Measurements from ENCODE around the gene PHF12. TPM values are rescaled to one million over a fixed set of nuclear protein-coding genes. Genes with fewer than 3 reads are reported as not detected.

Gene PHF12
- total RNA-seq, 1 experiment from 2014 or later = 79.1 TPM

DNA sequence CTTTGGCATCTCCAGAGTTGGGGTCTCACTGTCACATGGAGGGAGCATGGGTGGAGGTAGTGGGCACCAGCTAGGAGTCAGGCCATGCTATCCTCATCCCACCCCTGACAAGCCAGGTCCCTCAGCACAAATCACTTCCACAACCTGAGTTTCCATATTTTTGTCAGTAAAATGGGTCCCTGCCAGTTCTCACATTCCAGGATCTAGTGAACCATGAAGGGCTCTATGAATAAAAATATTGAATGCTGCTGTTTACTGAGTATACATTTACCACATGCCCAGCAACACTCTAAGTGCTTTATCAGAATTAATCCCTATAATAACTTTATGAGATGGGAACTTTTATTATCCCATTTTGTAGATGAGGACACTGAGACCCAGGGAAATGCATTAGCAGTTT, 37.7 kb upstream of the PHF12 start:
- in situ Hi-C loops (cut with HindIII; ENCODE audit: low pct_unique_long_range_greater_than_20kb, low sequenced_read_pairs) (no loop called here), intact Hi-C loops (cut with micrococcal nuclease; ENCODE audit: unreplicated experiment) (no loop called here)
- Histone ChIP-seq H3K36me3 (ENCODE audit: control insufficient read depth, insufficient read depth, low read length) (no peaks in the 10 kb centered on the region), H3K27me3 (ENCODE audit: control insufficient read depth, insufficient read depth, low read length) (no peaks in the 10 kb centered on the region), H3K27ac (ENCODE audit: low read length) (no peak overlapping the region), H3K4me1 (ENCODE audit: control insufficient read depth, insufficient read depth, low read length) (no peaks in the 10 kb centered on the region), H3K4me3 (ENCODE audit: low read depth in 2 of 2, low read length in 2 of 2) (no peak overlapping the region), H3K9me3 (ENCODE audit: control insufficient read depth, insufficient read depth, low read depth, low read length) (no peaks in the 10 kb centered on the region)
- ATAC-seq = no peak
- no peak for DNase-seq (ENCODE audit: low read depth, low spot score)
- TF ChIP-seq, protein P1, sequence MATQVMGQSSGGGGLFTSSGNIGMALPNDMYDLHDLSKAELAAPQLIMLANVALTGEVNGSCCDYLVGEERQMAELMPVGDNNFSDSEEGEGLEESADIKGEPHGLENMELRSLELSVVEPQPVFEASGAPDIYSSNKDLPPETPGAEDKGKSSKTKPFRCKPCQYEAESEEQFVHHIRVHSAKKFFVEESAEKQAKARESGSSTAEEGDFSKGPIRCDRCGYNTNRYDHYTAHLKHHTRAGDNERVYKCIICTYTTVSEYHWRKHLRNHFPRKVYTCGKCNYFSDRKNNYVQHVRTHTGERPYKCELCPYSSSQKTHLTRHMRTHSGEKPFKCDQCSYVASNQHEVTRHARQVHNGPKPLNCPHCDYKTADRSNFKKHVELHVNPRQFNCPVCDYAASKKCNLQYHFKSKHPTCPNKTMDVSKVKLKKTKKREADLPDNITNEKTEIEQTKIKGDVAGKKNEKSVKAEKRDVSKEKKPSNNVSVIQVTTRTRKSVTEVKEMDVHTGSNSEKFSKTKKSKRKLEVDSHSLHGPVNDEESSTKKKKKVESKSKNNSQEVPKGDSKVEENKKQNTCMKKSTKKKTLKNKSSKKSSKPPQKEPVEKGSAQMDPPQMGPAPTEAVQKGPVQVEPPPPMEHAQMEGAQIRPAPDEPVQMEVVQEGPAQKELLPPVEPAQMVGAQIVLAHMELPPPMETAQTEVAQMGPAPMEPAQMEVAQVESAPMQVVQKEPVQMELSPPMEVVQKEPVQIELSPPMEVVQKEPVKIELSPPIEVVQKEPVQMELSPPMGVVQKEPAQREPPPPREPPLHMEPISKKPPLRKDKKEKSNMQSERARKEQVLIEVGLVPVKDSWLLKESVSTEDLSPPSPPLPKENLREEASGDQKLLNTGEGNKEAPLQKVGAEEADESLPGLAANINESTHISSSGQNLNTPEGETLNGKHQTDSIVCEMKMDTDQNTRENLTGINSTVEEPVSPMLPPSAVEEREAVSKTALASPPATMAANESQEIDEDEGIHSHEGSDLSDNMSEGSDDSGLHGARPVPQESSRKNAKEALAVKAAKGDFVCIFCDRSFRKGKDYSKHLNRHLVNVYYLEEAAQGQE (IDR thresholded peaks at IDR 0.05; ENCODE audit: insufficient read depth in 1 of 2, low read depth in 2 of 2, low read length in 1 of 2) = no peak
- TF ChIP-seq, protein P2, sequence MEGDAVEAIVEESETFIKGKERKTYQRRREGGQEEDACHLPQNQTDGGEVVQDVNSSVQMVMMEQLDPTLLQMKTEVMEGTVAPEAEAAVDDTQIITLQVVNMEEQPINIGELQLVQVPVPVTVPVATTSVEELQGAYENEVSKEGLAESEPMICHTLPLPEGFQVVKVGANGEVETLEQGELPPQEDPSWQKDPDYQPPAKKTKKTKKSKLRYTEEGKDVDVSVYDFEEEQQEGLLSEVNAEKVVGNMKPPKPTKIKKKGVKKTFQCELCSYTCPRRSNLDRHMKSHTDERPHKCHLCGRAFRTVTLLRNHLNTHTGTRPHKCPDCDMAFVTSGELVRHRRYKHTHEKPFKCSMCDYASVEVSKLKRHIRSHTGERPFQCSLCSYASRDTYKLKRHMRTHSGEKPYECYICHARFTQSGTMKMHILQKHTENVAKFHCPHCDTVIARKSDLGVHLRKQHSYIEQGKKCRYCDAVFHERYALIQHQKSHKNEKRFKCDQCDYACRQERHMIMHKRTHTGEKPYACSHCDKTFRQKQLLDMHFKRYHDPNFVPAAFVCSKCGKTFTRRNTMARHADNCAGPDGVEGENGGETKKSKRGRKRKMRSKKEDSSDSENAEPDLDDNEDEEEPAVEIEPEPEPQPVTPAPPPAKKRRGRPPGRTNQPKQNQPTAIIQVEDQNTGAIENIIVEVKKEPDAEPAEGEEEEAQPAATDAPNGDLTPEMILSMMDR (IDR thresholded peaks at IDR 0.05) = no peak
- TF ChIP-seq SIN3A (IDR thresholded peaks at IDR 0.05; ENCODE audit: borderline replicate concordance, insufficient read depth, low read depth, low read length) (no peak), POLR2AphosphoS5 (IDR thresholded peaks at IDR 0.05; ENCODE audit: low read depth, low read length) (no peak), TCF7L2 (IDR thresholded peaks at IDR 0.05; ENCODE audit: low read depth, low read length) (no peak)
- ChIA-PET POLR2A (no interaction called here), CTCF (interaction anchor here (0.6 kb wide), 1 partner anchor 246 kb away, joined by 9 read pairs; no protein-coding TSS in a partner anchor)
- BruUV-seq (replicated peaks) = no TSS peak

DNA sequence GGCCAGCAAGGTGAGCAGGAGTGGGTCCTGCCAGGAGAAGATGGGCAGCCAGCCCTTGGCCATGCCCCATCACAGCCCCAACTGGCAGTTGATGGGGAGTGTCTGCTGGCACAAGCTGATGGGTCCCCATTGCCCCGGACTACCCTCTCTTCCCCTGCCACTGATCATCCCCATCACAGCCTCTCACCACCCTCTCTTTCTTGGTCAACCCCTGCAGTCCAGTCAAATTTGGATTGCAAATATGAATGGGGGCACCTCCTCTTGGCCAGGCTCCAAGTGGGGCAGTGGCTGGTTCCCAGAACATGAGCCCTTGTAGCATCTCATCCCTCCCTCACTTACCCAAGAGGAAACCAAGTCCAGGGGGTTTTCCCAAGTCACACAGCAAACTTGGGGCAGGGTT, 37.2 kb upstream of the PHF12 start:
- in situ Hi-C loops (cut with HindIII; ENCODE audit: low pct_unique_long_range_greater_than_20kb, low sequenced_read_pairs) (no loop called here), intact Hi-C loops (cut with micrococcal nuclease; ENCODE audit: unreplicated experiment) (no loop called here)
- Histone ChIP-seq H3K9me3 (ENCODE audit: control insufficient read depth, insufficient read depth, low read depth, low read length) (no peaks in the 10 kb centered on the region), H3K36me3 (ENCODE audit: control insufficient read depth, insufficient read depth, low read length) (no peaks in the 10 kb centered on the region), H3K27me3 (ENCODE audit: control insufficient read depth, insufficient read depth, low read length) (no peaks in the 10 kb centered on the region), H3K27ac (ENCODE audit: low read length) (no peak overlapping the region), H3K4me3 (ENCODE audit: low read depth in 2 of 2, low read length in 2 of 2) (no peak overlapping the region), H3K4me1 (ENCODE audit: control insufficient read depth, insufficient read depth, low read length) (no peaks in the 10 kb centered on the region)
- TF ChIP-seq, protein P1 (IDR thresholded peaks at IDR 0.05; ENCODE audit: insufficient read depth in 1 of 2, low read depth in 2 of 2, low read length in 1 of 2) = no peak
- TF ChIP-seq, protein P2 (IDR thresholded peaks at IDR 0.05) = no peak
- TF ChIP-seq SIN3A (IDR thresholded peaks at IDR 0.05; ENCODE audit: borderline replicate concordance, insufficient read depth, low read depth, low read length) = no peak
- TF ChIP-seq POLR2AphosphoS5 (IDR thresholded peaks at IDR 0.05; ENCODE audit: low read depth, low read length) = no peak
- TF ChIP-seq TCF7L2 (IDR thresholded peaks at IDR 0.05; ENCODE audit: low read depth, low read length) = no peak
- ChIA-PET CTCF (interaction anchor here (0.6 kb wide), 1 partner anchor 246 kb away, joined by 9 read pairs; no protein-coding TSS in a partner anchor), POLR2A (no interaction called here)
- DNase-seq (ENCODE audit: low read depth, low spot score) (no peak), ATAC-seq (no peak)
- BruUV-seq (replicated peaks) = no TSS peak
